Measurements from ENCODE around the gene OR10A4.
"Not testable (repeated sequence)": the region's sequence is repeated elsewhere in the genome, so short reads cannot be mapped to it uniquely, and the experiment has no call there.

OR10A4 gene

DNA sequence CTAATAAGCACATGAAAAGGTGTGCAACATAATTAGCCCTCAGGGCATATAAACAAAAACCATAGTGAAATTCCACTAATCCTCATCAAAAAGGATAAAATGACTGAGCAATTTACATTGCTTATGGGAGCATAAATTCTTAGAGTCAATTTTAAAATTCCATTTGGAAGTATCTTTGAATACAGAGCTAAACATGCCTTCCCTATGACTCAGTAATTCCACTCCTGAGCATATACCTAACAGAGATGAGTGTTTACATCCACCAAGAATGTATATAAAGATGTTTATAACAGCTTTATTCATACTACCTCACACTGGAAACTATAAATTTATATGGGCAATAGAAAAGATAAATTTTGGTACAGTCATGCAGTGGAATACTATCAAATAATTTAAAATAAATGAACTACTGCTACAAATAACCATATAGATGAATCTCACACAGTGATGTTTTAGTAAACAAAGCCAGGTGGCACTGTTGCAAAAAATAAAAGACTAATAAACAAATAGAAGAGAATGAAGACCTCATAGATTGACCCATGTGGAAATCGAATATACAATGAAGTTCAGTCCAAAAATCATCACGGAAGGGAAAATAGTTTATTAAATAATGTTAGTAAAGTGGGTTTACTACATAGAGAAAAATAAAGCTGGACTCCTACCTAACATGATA is 24.0 kb downstream of the OR10A4 start:
- DNase-seq, result no peak

DNA sequence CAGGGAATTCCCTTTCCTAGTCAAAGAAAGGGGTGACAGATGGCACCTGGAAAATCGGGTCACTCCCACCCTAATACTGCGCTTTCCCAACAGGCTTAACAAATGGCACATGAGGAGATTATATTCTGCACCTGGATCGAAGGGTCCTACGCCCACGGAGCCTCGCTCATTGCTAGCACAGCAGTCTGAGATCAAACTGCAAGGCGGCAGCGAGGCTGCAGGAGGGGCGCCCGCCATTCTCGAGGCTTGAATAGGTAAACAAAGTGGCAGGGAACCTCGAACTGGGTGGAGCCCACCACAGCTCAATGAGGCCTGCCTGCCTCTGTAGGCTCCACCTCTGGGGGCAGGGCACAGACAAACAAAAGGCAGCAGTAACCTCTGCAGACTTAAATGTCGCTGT is 28.4 kb downstream of the OR10A4 start:
- DNase-seq, result not testable (repeated sequence)

DNA sequence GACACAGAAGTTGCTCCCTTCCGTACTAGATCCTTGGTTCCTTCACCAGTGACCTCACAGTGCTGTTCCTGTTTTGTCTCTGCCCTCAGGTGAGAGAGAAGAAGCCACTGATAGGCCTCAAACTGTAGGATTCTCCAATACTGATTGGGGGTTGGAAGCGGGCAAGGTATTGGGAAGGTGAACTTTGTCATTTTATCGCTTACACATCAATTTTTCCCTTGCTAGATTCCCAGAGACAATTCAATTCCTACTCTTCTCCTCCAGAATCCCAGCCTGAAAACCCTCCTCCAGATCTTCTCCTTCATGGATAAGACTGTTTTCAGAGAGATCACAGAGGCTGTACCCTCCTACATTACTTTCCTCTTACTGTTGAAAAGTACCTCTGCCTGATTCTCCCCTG is 35.0 kb downstream of the OR10A4 start:
- DNase-seq, result no peak

DNA sequence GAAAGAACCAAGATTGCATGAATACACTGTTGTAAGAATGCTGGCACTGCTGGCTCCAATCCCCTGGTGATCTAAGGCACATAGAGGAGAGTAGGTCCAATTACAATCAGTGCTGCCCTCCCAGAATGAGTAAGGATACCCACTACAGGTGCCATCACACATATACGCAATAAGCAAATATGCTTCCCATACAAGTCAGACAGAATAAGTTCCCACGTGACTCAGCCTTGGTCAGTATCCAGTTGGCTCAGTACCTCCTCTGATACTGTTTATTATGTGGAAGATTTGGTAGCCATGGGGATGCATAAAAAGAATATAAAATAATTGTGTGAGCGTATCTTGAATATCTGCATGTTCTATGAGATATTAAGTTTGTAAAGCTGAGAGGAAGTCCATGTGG is 35.5 kb downstream of the OR10A4 start:
- no peak for DNase-seq

DNA sequence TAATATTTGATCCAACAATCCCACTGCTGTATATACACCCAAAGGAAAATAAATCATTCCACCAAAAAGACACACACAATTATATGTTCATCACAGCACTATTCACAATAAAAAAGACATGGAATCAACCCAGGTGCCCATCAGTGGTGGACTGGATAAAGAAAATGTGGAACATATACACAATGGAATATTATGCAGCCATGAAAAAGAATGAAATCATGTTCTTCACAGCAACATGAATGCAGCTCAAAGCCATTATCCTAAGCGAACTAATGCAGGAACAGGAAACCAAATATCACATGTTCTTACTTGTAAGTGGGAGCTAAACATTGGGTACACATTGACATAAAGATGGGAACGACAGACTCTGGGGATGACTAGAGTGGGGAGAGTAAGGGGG is 43.3 kb downstream of the OR10A4 start:
- no peak for DNase-seq

DNA sequence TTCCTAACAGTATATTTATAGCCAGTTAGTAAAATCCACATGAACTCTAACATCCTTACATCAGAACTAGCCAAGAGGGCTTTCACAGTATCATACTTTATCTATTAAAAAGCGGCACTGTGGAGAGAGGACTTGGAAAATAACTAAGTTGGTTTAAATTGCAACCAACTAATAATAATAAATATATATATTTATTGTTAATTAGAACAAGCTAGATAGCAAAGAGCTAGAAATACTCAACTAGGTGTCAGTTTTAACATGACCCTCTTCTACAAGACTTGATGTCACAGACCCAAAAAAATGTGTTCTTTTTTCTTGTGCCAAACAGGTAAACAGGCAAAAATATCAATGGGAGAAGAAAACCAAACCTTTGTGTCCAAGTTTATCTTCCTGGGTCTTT is 44.3 kb downstream of the OR10A4 start, which contains the start of gene OR2D3:
Gene OR2D3 (plus strand): TSS at position 301 of the 400 bp plus-strand sequence. CDS start 0 bp downstream, at position 301.
- DNase-seq, result no peak

DNA sequence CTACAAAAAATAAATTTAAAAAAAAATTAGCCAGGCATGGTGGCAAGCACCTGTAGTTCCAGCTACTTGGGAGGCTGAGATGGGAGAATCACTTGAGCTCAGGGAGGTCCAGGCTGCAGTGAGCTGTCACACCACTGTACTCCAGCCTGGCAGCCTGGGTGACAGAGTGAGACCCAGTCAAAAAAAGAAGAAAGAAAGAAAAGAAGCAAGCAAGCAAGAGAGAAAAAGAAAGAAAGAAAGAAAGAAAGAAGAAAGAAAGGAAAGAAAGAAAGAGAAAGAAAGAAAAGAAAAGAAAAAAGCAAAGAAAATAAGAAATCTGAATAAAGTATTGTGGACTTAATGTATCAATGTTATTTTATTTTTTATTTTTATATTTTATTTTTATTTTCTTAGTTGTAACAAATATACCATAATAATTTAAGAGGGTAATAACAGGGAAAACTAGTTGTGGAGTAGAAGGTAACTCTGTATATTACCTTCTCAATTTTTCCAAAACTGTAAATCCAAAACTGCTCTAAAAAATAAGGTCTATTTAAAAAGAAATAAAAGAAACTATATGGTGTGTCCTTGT is 48.7 kb downstream of the OR10A4 start:
- DNase-seq, result no peak

DNA sequence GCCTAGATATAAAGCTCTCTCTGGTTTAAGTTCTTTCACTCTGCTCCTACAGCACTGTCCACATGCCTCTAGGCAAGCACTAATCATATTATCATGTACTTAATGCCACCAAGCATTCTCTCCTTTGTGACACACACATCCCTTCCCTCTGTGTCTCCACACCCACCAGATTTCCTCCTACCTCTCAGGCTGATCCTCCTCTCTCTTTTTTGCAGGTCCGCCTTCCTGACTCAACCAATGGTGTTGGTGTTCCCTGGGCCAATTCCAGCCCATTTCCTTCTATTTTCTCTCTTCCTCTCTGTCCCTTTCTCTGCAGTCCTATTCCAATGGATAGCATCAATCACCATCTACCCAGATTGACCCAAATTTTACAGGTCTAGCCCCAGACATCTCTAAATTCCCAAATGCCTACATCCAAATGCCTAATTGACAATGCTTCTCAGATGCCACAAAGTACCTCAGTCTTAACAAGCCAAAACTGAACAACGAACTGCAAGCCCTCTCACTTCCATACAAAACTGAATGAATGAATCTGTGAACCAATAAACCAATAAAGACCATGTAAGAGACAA is 49.3 kb downstream of the OR10A4 start:
- DNase-seq, result no peak

DNA sequence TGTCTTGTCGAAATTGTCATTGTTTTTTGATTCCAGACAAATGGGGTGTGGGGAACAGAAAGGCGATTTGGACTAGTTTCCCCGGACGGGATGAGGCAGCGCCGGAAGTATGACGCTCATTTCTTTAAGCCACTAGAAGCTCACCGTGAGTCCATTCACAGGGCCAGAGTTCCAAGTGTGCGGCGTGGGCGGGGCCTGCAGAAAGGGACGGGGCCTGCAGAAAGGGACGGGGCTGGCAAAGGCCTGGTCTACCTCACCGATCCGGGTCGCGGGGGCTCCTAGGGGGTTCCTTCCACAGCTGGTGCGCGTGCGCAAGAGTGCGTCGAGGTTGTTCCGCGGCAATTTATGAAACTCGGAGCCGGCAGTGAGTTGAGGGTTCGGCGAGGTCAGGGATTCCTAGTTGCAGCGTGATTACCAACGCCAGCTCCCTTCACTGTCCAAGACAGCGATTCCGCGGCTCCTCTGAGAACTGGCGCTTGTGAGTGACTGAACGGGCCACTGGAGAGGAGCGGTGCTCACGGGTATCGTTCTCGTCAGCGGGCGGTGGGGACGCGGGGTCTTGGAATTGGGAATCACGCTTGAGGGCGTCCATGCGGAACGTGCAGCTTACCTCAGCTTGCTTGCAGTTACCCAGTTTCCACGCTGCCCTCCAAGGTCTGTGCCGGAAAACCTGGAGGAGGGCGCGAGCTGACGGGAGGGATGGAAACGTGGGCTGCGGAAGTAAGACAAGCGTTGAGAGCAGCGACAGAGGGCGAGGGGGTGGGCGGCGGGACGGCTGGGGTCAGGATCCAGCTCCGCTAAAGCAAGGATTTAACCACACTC is 50.0 kb downstream of the OR10A4 start, which contains the start of gene ZNF215:
Gene ZNF215 (plus strand): TSS at position 219 of the 822 bp plus-strand sequence. CDS start 5,847 bp downstream, outside the sequence.
- peak; percentile 58 for DNase-seq

DNA sequence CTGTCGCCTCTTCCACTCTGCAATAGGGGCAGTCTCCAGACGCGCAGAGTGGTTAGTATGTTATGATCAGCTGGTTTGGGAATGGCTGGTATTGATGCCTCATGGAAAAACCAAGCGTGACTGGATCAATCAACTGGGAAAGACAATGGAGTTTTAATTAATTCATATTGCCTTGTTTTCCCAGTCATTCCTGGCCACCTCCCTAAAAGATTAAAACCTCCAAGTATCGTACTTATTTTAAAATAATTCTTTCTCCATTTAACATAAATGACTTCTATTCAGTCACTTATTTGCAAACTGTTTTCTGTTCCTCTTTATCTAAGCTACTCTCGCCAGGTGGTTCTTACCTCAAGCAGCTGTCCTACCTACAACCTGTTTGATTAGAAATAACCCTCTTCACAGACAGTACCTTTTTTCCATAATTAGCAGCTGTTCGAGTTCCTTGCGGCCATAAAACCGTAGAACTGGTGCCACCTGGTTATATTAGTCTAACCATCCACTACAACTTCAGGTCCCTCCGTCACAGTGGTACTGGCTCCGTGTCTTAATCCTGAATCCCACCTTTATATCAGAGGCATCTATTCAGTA is 50.7 kb downstream of the OR10A4 start:
- DNase-seq, result no peak
